SK-N-SH (cell line): ENCODE results near the gene SPRYD4. TPM values are rescaled to one million over a fixed set of nuclear protein-coding genes. Genes with fewer than 3 reads are reported as not detected.
"Not testable (repeated sequence)": the region's sequence is repeated elsewhere in the genome, so short reads cannot be mapped to it uniquely, and the experiment has no call there.

Experiments
- CTCF ChIA-PET: fragments of 300-600, 350-600 bp; formaldehyde crosslinking; extraction: SDS; loops from one replicate; lab custom pipeline; 2021; lab: Yijun Ruan, JAX
- POLR2A ChIA-PET: fragments of 350-600 bp; sonication (Branson Sonifier 250); formaldehyde crosslinking; extraction: SDS; loops from one replicate; lab custom pipeline; 2020; ENCODE audit warnings: antibody characterized with exemption, inconsistent platforms; lab: Yijun Ruan, JAX
- DNase-seq: peaks from one replicate; pipeline ENCODE4 v3.0.0; 2012
- H2AFZ ChIP-seq: fragments of 200-600 bp; sonication (generic); 2 replicates; pipeline ENCODE4 v1.8.1; 2016; ENCODE audit warnings: antibody characterized with exemption, mild to moderate bottlenecking, low read depth
- H3F3A ChIP-seq: fragments of 200-600 bp; sonication (generic); replicated peaks from 2 replicates; pipeline ENCODE3; 2016; ENCODE audit warnings: antibody characterized with exemption, mild to moderate bottlenecking; ENCODE audit not compliant: insufficient read depth
- H3K27ac ChIP-seq, 2 experiments: fragments of 200-500 bp in 1 of 2; fragments of 200-600 bp in 1 of 2; sonication (Bioruptor generic) in 1 of 2; sonication (generic), shearing (Covaris generic) in 1 of 2; 2 replicates each; pipeline versions ENCODE4 v1.5.1 to v1.6.1; 2014 to 2016; ENCODE audit warnings: low read depth in 2 of 2, inconsistent platforms in 1 of 2, low read length in 1 of 2, mild to moderate bottlenecking in 1 of 2, mixed read lengths in 1 of 2
- H3K27me3 ChIP-seq: fragments of 200-600 bp; sonication (generic), shearing (Covaris generic); 2 replicates; pipeline ENCODE4 v1.6.1; 2016; ENCODE audit warnings: mixed run types; ENCODE audit not compliant: insufficient read depth
- H3K36me3 ChIP-seq, 2 experiments: fragments of 200-500 bp in 1 of 2; fragments of 200-600 bp in 1 of 2; sonication (Bioruptor generic) in 1 of 2; sonication (generic) in 1 of 2; replicated peaks in 1 of 2; 2 replicates each; pipeline versions ENCODE3 to v1.5.1; 2014 to 2016; ENCODE audit warnings: low read length in 1 of 2, mild to moderate bottlenecking in 1 of 2; ENCODE audit not compliant: insufficient read depth in 2 of 2, control insufficient read depth in 1 of 2
- H3K4me1 ChIP-seq, 2 experiments: fragments of 200-500 bp in 1 of 2; fragments of 200-600 bp in 1 of 2; sonication (Bioruptor generic) in 1 of 2; sonication (generic), shearing (Covaris generic) in 1 of 2; 2 replicates each; pipeline versions ENCODE4 v1.5.1 to v1.6.1; 2014 to 2016; ENCODE audit warnings: low read depth in 1 of 2, low read length in 1 of 2, mixed run types in 1 of 2; ENCODE audit not compliant: insufficient read depth in 2 of 2, control insufficient read depth in 1 of 2
- H3K4me2 ChIP-seq: fragments of 200-600 bp; sonication (generic), shearing (Covaris generic); 2 replicates; pipeline ENCODE4 v1.6.1; 2017; ENCODE audit warnings: mixed run types
- H3K4me3 ChIP-seq, 2 experiments: fragments of 200-500 bp in 1 of 2; fragments of 200-600 bp in 1 of 2; sonication (Bioruptor generic) in 1 of 2; sonication (generic), shearing (Covaris generic) in 1 of 2; 2 replicates each; pipeline versions ENCODE4 v1.5.1 to v1.8.1; 2014 to 2016; ENCODE audit warnings: low read depth in 2 of 2, inconsistent platforms in 1 of 2, low read length in 1 of 2, mild to moderate bottlenecking in 1 of 2, mixed read lengths in 1 of 2, moderate library complexity in 1 of 2
- H3K79me2 ChIP-seq: fragments of 200-600 bp; sonication (generic); 2 replicates; pipeline ENCODE4 v1.8.1; 2017; ENCODE audit warnings: mild to moderate bottlenecking; ENCODE audit not compliant: insufficient read depth
- H3K9ac ChIP-seq: fragments of 200-600 bp; sonication (generic); 2 replicates; pipeline ENCODE4 v1.6.1; 2017; ENCODE audit warnings: mixed run types
- H3K9me2 ChIP-seq: fragments of 200-600 bp; sonication (generic); 2 replicates; pipeline ENCODE4 v1.6.1; 2017; ENCODE audit warnings: mixed run types
- H3K9me3 ChIP-seq: fragments of 200-600 bp; sonication (generic); 2 replicates; pipeline ENCODE4 v1.6.1; 2017; ENCODE audit warnings: mixed run types, mild to moderate bottlenecking, moderate library complexity
- H4K20me1 ChIP-seq: fragments of 200-600 bp; sonication (generic); 2 replicates; pipeline ENCODE4 v1.6.1; 2017; ENCODE audit warnings: mild to moderate bottlenecking, mixed run types; ENCODE audit not compliant: insufficient read depth
- CHD2 ChIP-seq: fragments of 150-350 bp; IDR thresholded peaks from 2 replicates; pipeline ENCODE4 v1.6.1; 2018; ENCODE audit warnings: low read length; ENCODE audit not compliant: partially characterized antibody
- EZH2phosphoT487 ChIP-seq: fragments of 200-600 bp; sonication (generic); IDR thresholded peaks from 2 replicates; pipeline ENCODE4 v1.6.1; 2017; ENCODE audit warnings: low read depth, mixed run types, mild to moderate bottlenecking, antibody characterized with exemption, moderate library complexity, borderline replicate concordance
- FOSL2 ChIP-seq: IDR thresholded peaks from 2 replicates; pipeline ENCODE4 v1.4.0; 2012; ENCODE audit warnings: low read depth, mild to moderate bottlenecking, moderate library complexity, borderline replicate concordance
- FOXM1 ChIP-seq: IDR thresholded peaks from 2 replicates; pipeline ENCODE4 v1.4.0; 2012; ENCODE audit warnings: low read depth, mild to moderate bottlenecking
- IRF3 ChIP-seq: fragments of 150-350 bp; IDR thresholded peaks from 2 replicates; pipeline ENCODE4 v1.6.1; 2016; ENCODE audit warnings: mild to moderate bottlenecking, low read depth, low read length
- JUND ChIP-seq: IDR thresholded peaks from 2 replicates; pipeline ENCODE4 v1.4.0; 2012
- MXI1 ChIP-seq: IDR thresholded peaks from 2 replicates; pipeline ENCODE4 v1.6.1; 2012; ENCODE audit warnings: mild to moderate bottlenecking, low read depth, low read length, improper control_type of control experiment
- NFIC ChIP-seq: IDR thresholded peaks from 2 replicates; pipeline ENCODE4 v1.4.0; 2012; ENCODE audit warnings: borderline replicate concordance
- NRF1 ChIP-seq: IDR thresholded peaks from 2 replicates; pipeline ENCODE4 v1.6.1; 2012; ENCODE audit warnings: low read depth, mild to moderate bottlenecking, low read length
- RCOR1 ChIP-seq: fragments of 150-350 bp; IDR thresholded peaks from 2 replicates; pipeline ENCODE4 v1.6.1; 2017; ENCODE audit warnings: antibody characterized with exemption, low read length
- RFX5 ChIP-seq: IDR thresholded peaks from 2 replicates; pipeline ENCODE4 v1.6.1; 2012; ENCODE audit warnings: mild to moderate bottlenecking, improper control_type of control experiment, low read length
- RXRA ChIP-seq: IDR thresholded peaks from 2 replicates; pipeline ENCODE4 v1.4.0; 2012; ENCODE audit warnings: low read depth, mild to moderate bottlenecking, borderline replicate concordance
- SMC3 ChIP-seq: IDR thresholded peaks from 2 replicates; pipeline ENCODE4 v1.6.1; 2012; ENCODE audit warnings: low read depth, low read length, improper control_type of control experiment
- TAF1 ChIP-seq: IDR thresholded peaks from 2 replicates; pipeline ENCODE4 v1.6.1; 2012; ENCODE audit warnings: low read depth, mild to moderate bottlenecking, low read length, moderate library complexity, borderline replicate concordance
- TCF12 ChIP-seq: IDR thresholded peaks from 2 replicates; pipeline ENCODE4 v1.4.0; 2012
- TEAD4 ChIP-seq: IDR thresholded peaks from 2 replicates; pipeline ENCODE4 v1.4.0; 2012; ENCODE audit warnings: mild to moderate bottlenecking, borderline replicate concordance; ENCODE audit not compliant: insufficient read depth
- WGBS: methylation state at CpG from one replicate; pipeline ENCODE4 v1.1.6; 2017; ENCODE audit warnings: low lambda C conversion rate; 5-methylcytosine and 5-hydroxymethylcytosine counted together
- polyA plus RNA-seq, 3 experiments: library from polyadenylated mRNA; depleted of rRNA; stranded (reverse); fragments of >200 nt; gene quantifications; 2 replicates each; pipeline ENCODE4 v1.2.3, GENCODE V29; 2012
- TF ChIP-seq, protein P1 (sequence below): IDR thresholded peaks from 2 replicates; pipeline ENCODE4 v1.4.0; 2012; ENCODE audit warnings: low read depth, borderline replicate concordance

Gene SPRYD4
- polyA plus RNA-seq, 1 of the 3 experiments (the other 2 are of a cell fraction): 2.6 TPM

DNA sequence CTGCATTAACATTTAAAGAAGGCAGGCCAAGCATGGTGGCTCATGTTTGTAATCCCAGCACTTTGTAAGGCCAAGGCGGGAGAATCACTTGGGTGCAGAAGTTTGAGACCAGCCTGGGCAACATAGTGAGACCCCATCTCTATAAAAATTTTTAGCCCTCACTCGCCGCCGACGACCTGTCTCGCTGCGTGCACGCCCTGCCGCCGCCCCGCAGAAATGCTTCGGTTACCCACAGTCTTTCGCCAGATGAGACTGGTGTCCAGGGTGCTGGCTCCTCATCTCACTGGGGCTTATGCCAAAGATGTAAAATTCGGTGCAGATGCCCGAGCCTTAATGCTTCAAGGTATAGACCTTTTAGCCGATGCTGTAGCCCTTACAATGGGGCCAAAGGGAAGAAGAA, 42.4 kb downstream of the SPRYD4 start:
- H2AFZ ChIP-seq: no peak overlapping the region
- CTCF ChIA-PET: interaction anchor here (3.1 to 5.0 kb wide), 2 partner anchors 62 to 125 kb away, joined by 12 to 54 read pairs; no protein-coding TSS in a partner anchor

DNA sequence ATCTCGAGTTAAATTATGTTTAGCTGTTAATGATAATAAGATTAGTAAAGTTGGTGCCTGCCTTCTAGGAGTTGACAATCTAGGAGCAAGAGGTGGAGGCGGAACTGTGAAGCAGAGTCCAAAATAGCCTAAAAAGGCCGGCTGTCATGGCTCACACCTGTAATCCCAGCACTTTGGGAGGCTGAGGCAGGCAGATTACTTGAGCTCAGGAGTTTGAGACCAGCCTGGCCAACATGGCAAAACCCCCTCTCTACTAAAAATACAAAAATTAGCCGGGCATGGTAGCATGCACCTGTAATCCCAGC, 45.6 kb downstream of the SPRYD4 start:
- H4K20me1 ChIP-seq, H3K9ac ChIP-seq, H3K27ac ChIP-seq, H3K27me3 ChIP-seq, H2AFZ ChIP-seq, H3K79me2 ChIP-seq, POLR2A ChIA-PET, H3K4me1 ChIP-seq, H3F3A ChIP-seq, H3K4me3 ChIP-seq, H3K9me2 ChIP-seq, DNase-seq, H3K4me2 ChIP-seq, H3K36me3 ChIP-seq, H3K9me3 ChIP-seq: not testable (repeated sequence)
- 70% methylated on average over 4 of the region's 4 CpGs for WGBS
- CTCF ChIA-PET: interaction anchor here (0.6 to 5.0 kb wide), 36 partner anchors 9 to 156 kb away, joined by 3 to 54 read pairs (median 10); partner anchors contain the start of gene RBMS2

More for the DNA sequence above, 42.4 kb downstream of the SPRYD4 start:
- no peak for TF ChIP-seq FOSL2
- TF ChIP-seq NFIC: no peak
- no peak for TF ChIP-seq FOXM1
- TF ChIP-seq MXI1: no peak
- no peak for TF ChIP-seq EZH2phosphoT487
- no peak for TF ChIP-seq RFX5
- TF ChIP-seq SMC3: no peak
- TF ChIP-seq TCF12: no peak
- no peak for TF ChIP-seq TAF1
- TF ChIP-seq, protein P1, sequence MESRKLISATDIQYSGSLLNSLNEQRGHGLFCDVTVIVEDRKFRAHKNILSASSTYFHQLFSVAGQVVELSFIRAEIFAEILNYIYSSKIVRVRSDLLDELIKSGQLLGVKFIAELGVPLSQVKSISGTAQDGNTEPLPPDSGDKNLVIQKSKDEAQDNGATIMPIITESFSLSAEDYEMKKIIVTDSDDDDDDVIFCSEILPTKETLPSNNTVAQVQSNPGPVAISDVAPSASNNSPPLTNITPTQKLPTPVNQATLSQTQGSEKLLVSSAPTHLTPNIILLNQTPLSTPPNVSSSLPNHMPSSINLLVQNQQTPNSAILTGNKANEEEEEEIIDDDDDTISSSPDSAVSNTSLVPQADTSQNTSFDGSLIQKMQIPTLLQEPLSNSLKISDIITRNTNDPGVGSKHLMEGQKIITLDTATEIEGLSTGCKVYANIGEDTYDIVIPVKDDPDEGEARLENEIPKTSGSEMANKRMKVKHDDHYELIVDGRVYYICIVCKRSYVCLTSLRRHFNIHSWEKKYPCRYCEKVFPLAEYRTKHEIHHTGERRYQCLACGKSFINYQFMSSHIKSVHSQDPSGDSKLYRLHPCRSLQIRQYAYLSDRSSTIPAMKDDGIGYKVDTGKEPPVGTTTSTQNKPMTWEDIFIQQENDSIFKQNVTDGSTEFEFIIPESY: no peak
- TF ChIP-seq RXRA: no peak
- TF ChIP-seq JUND: no peak
- TF ChIP-seq NRF1: no peak
- no peak for TF ChIP-seq TEAD4
- no peak for TF ChIP-seq CHD2
- no peak for TF ChIP-seq IRF3
- TF ChIP-seq RCOR1: no peak
- TF ChIP-seq, all 33 proteins: peak for 0
- no peak overlapping the region for H3K4me2 ChIP-seq
- no peaks in the 10 kb centered on the region for H3K9me2 ChIP-seq
- no peaks in the 10 kb centered on the region for H3K4me1 ChIP-seq
- H3K9ac ChIP-seq: no peak overlapping the region
- no peaks in the 10 kb centered on the region for H4K20me1 ChIP-seq
- no peaks in the 10 kb centered on the region for H3K36me3 ChIP-seq
- no peaks in the 10 kb centered on the region for H3K9me3 ChIP-seq
- H3F3A ChIP-seq: peaks cover 5% of the 10 kb centered on the region
- no peaks in the 10 kb centered on the region for H3K27me3 ChIP-seq
- POLR2A ChIA-PET: no interaction called here
- WGBS: 82% methylated on average over 16 of the region's 16 CpGs
- no peak overlapping the region for H3K27ac ChIP-seq
- H3K79me2 ChIP-seq: no peaks in the 10 kb centered on the region
- DNase-seq: no peak
- no peak overlapping the region for H3K4me3 ChIP-seq
